ENCODE data around the gene ZDHHC4. TPM values are rescaled to one million over a fixed set of nuclear protein-coding genes. Genes with fewer than 3 reads are reported as not detected.

Gene ZDHHC4
- 62.2 and 63.5 TPM in 2 replicates for total RNA-seq
- long read RNA-seq, transcript ZDHHC4-206 (8 exons, 1,348 nt): minor isoform, 14 of 200 reads
- long read RNA-seq, transcript ZDHHC4-201 (8 exons, 1,259 nt): major isoform, 128 of 200 reads
- long read RNA-seq, transcript ZDHHC4-205 (8 exons, 1,552 nt): minor isoform, 20 of 200 reads
- long read RNA-seq, partial matches to known transcripts: 15 of 200 reads
- long read RNA-seq, other reads (novel, unspliced or antisense): 16 of 200 reads

DNA sequence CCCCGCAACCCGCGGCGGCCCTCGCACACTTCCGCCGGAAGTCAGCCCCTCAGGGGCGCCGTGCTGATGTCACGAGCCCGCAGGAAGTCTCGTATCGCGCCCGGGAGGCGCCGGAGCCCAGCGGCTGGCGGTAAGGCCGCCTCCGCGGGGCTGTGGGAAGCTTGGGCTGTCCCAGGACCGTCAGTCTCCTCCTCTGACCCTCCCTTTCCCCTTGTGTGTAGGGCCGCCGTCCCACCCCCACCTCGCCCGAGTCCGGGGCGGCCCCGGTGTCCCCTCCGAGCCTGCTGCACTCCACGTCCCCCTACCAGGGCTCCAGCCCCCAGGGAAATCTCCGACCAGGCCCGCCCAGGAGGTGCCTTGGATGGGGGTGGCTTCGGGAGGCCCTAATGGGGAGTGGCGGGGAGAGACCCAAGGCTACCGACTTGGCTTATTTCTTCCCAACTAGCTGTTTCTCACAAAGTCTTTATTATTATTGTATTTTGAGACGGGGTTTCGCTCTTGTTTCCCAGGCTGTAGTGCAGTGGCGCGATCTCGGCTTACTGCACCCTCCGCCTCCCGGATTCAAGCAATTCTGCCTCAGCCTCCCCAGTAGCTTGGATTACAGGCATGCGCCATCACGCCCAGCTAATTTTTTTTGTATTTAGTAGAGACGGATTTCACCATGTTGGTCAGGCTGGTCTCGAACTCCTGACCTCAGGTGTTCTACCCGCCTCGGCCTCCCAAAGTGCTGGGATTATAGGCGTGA, at the start of gene ZDHHC4:
TSS of gene ZDHHC4 (plus strand) at position 86 of the 745 bp plus-strand sequence. CDS start 3,108 bp downstream, outside the sequence.
- TF ChIP-seq, protein P1, sequence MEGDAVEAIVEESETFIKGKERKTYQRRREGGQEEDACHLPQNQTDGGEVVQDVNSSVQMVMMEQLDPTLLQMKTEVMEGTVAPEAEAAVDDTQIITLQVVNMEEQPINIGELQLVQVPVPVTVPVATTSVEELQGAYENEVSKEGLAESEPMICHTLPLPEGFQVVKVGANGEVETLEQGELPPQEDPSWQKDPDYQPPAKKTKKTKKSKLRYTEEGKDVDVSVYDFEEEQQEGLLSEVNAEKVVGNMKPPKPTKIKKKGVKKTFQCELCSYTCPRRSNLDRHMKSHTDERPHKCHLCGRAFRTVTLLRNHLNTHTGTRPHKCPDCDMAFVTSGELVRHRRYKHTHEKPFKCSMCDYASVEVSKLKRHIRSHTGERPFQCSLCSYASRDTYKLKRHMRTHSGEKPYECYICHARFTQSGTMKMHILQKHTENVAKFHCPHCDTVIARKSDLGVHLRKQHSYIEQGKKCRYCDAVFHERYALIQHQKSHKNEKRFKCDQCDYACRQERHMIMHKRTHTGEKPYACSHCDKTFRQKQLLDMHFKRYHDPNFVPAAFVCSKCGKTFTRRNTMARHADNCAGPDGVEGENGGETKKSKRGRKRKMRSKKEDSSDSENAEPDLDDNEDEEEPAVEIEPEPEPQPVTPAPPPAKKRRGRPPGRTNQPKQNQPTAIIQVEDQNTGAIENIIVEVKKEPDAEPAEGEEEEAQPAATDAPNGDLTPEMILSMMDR (IDR thresholded peaks at IDR 0.05): no peak
- Mint-ChIP-seq H3K4me1 (ENCODE audit: unreplicated experiment) (peaks cover 2% of the 10 kb centered on the region), H3K9me3 (ENCODE audit: unreplicated experiment) (no peaks in the 10 kb centered on the region), H3K27me3 (ENCODE audit: unreplicated experiment) (no peaks in the 10 kb centered on the region), H3K4me3 (ENCODE audit: unreplicated experiment) (peak within 1 kb of the TSS; percentile 83), H3K27ac (ENCODE audit: unreplicated experiment) (peak within 1 kb of the TSS; percentile 93), H3K36me3 (ENCODE audit: unreplicated experiment) (peaks cover 20% of the 10 kb centered on the region)
- peak; percentile 94 for DNase-seq (ENCODE audit: extremely low spot score, unreplicated experiment)

DNA sequence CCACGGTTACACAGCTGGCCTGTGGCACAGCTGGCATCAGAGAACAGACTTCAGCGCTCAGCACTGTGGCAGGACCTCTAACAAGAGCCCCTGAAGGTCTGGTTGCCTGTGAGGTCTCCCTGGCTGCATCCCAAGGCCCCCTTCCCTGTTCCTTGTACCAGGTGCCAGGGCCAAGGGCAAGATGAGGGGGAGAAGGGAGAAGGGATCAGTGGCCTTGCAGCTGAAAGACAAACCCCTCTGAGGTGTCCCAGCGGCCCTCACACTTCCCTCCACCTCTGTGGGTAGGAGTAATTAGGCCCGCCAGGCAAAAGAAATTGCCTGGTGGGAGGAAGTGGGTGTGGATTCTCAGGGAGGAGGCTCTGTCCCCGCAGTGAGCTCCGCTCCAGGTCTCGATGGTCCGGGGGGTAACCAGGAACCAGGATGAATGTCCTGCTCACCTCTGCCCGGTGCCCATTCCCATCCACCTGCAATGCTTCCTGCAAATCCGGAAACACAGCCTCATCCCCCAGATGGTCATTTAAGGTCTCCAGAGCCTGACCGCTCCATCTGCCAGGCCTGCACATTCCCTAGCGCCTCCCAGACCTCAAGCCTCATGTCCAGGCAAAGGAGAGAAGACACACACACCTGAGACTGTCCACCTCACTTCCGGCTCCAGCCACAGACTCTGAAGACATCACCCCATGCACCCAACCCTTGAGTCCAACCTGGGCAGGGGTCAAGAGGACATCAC, 48.7 kb upstream of the ZDHHC4 start:
- TF ChIP-seq, protein P1 (IDR thresholded peaks at IDR 0.05): no peak
- Mint-ChIP-seq H3K9me3 (ENCODE audit: unreplicated experiment) (no peaks in the 10 kb centered on the region), H3K27me3 (ENCODE audit: unreplicated experiment) (peaks cover 51% of the 10 kb centered on the region), H3K36me3 (ENCODE audit: unreplicated experiment) (no peaks in the 10 kb centered on the region), H3K4me1 (ENCODE audit: unreplicated experiment) (peaks cover 13% of the 10 kb centered on the region), H3K27ac (ENCODE audit: unreplicated experiment) (no peak overlapping the region), H3K4me3 (ENCODE audit: unreplicated experiment) (no peak overlapping the region)
- no peak for DNase-seq (ENCODE audit: extremely low spot score, unreplicated experiment)

DNA sequence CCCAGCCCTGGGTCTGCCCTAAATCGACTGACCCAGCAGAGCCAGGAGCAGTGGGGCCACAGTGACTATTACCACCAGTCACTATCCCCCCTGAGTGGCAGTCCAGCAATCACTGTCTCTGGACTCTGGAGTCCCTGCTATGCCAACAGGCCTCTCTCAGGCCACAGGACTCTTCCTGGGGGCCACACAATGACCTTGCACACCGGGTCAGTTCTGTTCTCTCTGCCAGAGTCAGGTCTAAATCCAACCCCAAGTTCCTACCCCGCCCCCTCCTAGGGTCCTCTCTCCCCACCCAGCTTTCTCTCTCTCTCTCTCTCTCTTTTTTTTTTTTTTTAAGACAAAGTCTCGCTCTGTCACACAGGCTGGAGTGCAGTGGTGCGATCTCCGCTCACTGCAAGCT, 47.6 kb upstream of the ZDHHC4 start:
- Mint-ChIP-seq H3K4me3 (ENCODE audit: unreplicated experiment) (no peak overlapping the region), H3K9me3 (ENCODE audit: unreplicated experiment) (no peaks in the 10 kb centered on the region), H3K36me3 (ENCODE audit: unreplicated experiment) (no peaks in the 10 kb centered on the region), H3K27me3 (ENCODE audit: unreplicated experiment) (peaks cover 50% of the 10 kb centered on the region), H3K4me1 (ENCODE audit: unreplicated experiment) (peaks cover 13% of the 10 kb centered on the region), H3K27ac (ENCODE audit: unreplicated experiment) (no peak overlapping the region)
- DNase-seq (ENCODE audit: extremely low spot score, unreplicated experiment): no peak
- TF ChIP-seq, protein P1 (IDR thresholded peaks at IDR 0.05): no peak

DNA sequence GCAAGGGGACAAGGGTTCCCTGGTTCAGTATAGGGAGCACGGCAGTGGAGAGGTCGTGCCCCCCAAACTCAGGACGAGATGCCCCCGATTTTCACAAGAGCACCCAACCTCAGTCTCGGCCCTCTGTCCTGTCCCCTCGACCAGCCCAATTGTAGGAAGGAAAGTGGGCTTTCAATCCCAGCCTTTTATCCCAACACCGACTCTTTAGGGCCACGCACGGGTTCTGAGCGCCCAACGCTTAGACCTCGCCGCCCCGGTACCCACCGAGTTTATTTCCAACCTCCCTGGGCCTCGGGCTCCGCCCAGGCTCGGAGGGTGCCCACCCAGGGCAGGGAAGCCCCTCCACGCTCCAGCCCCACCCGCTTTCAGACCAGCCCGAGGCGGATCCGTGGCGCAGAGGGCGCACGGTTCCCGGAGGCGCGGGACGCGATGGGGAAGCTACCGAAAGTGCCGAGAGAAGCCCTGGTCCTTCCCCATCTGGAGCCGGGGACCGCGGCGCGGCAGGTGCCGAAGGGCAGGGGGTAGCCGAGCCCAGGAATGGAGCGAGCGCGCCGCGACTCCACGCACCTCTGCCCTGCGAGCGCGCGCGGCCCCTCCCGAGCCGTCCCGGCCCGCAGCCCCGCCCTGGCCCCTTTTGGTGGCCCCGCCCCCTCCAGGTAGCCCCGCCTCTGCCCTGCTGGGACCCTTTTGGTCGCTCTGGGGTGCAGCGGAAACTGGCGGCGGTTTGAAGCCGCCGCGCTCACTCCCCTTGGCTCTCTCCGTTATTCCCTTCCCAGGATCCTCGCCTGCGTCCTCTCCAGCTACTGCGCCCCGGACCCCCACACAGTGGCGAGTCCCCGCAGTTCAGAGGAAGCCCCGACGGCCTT, 46.4 kb upstream of the ZDHHC4 start:
- Mint-ChIP-seq H3K27ac (ENCODE audit: unreplicated experiment) (no peak overlapping the region), H3K36me3 (ENCODE audit: unreplicated experiment) (no peaks in the 10 kb centered on the region), H3K9me3 (ENCODE audit: unreplicated experiment) (no peaks in the 10 kb centered on the region), H3K4me1 (ENCODE audit: unreplicated experiment) (peaks cover 13% of the 10 kb centered on the region), H3K4me3 (ENCODE audit: unreplicated experiment) (peak overlapping the region; percentile 53), H3K27me3 (ENCODE audit: unreplicated experiment) (peaks cover 53% of the 10 kb centered on the region)
- DNase-seq (ENCODE audit: extremely low spot score, unreplicated experiment): no peak
- TF ChIP-seq, protein P1 (IDR thresholded peaks at IDR 0.05): no peak
